Heart right ventricle (tissue), 16 donors: Measurements from ENCODE around the gene CENPM. TPM values are rescaled to one million over a fixed set of nuclear protein-coding genes. Genes with fewer than 3 reads are reported as not detected.
A peak's percentile ranks its signal among the peaks of the same experiment; 100 is the strongest.

Source experiments
- ATAC-seq, 8 donors: fragments of 200-7000 bp; cut with Tn5 transposase; one replicate each; pipeline ENCODE4 v1.9.1; 2020; ENCODE audit warnings: mild to moderate bottlenecking in 8 of 8, moderate library complexity in 8 of 8, moderate number of reproducible peaks in 1 of 8
- DNase-seq, 2 donors: peaks; one replicate each; pipeline ENCODE4 v3.0.0-alpha.2; 2020
- H3K27ac ChIP-seq, 10 donors: fragments of 200-600 bp; sonication (generic) in 2 of 10; one replicate each; pipeline versions ENCODE4 v1.5.0 to v1.8.0; 2020 to 2022; ENCODE audit warnings: mild to moderate bottlenecking in 3 of 10
- H3K27me3 ChIP-seq, 7 donors: fragments of 200-600 bp; one replicate each; pipeline ENCODE4 v1.8.0; 2021 to 2022; ENCODE audit warnings: mild to moderate bottlenecking in 2 of 7
- H3K36me3 ChIP-seq, 9 donors: fragments of 200-600 bp; sonication (generic) in 1 of 9; one replicate each; pipeline versions ENCODE4 v1.5.0 to v1.8.0; 2020 to 2022; ENCODE audit warnings: mild to moderate bottlenecking in 2 of 9
- H3K4me1 ChIP-seq, 9 donors: fragments of 200-600 bp; sonication (generic) in 1 of 9; one replicate each; pipeline versions ENCODE4 v1.5.0 to v1.8.0; 2020 to 2022; ENCODE audit warnings: mild to moderate bottlenecking in 4 of 9
- H3K4me3 ChIP-seq, 10 donors: fragments of 200-600 bp; sonication (generic) in 2 of 10; one replicate each; pipeline versions ENCODE4 v1.5.0 to v1.8.0; 2020 to 2022; ENCODE audit warnings: mild to moderate bottlenecking in 7 of 10, moderate library complexity in 2 of 10
- H3K9me3 ChIP-seq, 11 donors: fragments of 200-600 bp in 10 of 11; sonication (generic) in 2 of 11; one replicate each; pipeline versions ENCODE4 v1.5.0 to v1.8.0; 2013 to 2022; ENCODE audit warnings: mild to moderate bottlenecking in 2 of 11, control low read depth in 1 of 11, moderate library complexity in 1 of 11
- CTCF ChIP-seq, 9 donors: fragments of 200-600 bp; sonication (generic) in 2 of 9; IDR thresholded peaks; one replicate each; pipeline versions ENCODE4 v1.5.0 to v1.8.0; 2021 to 2022; ENCODE audit warnings: antibody characterized with exemption in 9 of 9, mild to moderate bottlenecking in 5 of 9, moderate library complexity in 1 of 9
- WGBS, 2 donors: extraction: QIAGEN DNeasy Blood & Tissue Kit; methylation state at CpG; one replicate each; pipeline ENCODE4 v1.1.7; 2013; ENCODE audit warnings: inconsistent platforms in 1 of 2; 5-methylcytosine and 5-hydroxymethylcytosine counted together
- intact Hi-C, 10 donors: fragments of 100-400 bp; cut with DNase I; formaldehyde crosslinking; loops; one replicate each; pipeline versions ENCODE4 v1.11.1 to v1.14.2; 2022
- polyA plus RNA-seq, 2 donors: library from polyadenylated mRNA; stranded (reverse); fragments of 200-250 nt; gene quantifications; one replicate each; pipeline ENCODE4 v1.2.3, GENCODE V29; 2013
- total RNA-seq, 10 donors: library from RNA; stranded (reverse); fragmentation: NEBNext Ultra II Directional in 3 of 10; extraction: Animal tissue kit (Norgen Biotek cat#: 25700) in 3 of 10; gene quantifications; one replicate each; pipeline versions ENCODE4 v1.2.1 to v1.2.4, GENCODE V29; 2021 to 2023
- donor health status: Arrhythmogenic right ventricular cardiomyopathy.
- donor health status: ischemic (EF 13 %, LVEDD 7.1; RV severe dilation, severe dysfunction).
- donor health status: healthy with polysubstance abuse.
- donor health status: DM: no; HTN: yes; CAD: no.
- donor health status: DM: no; HTN: no; CAD: no.
- donor health status: ischemic (EF 25% LVEDD 6.9; RV normal size, moderate dysfunction).
- donor health status: ischemic (EF 25% LVEDD 5.7; RV mildly dilated, moderate dysfunction).
- donor health status: healthy.
- donor health status: DM: yes; HTN: yes; CAD: no.
- donor health status: Ischemic cardiomyopathy.
- donor health status: ischemic (EF 35%, LVEDD 5.7; RV mildly dilated, moderate dysfunction).
- donor health status: nonischemic (EF 11% LVEDD 7.7; RV severe dilation, severe dysfunction).
- donor health status: DM: yes; HTN: yes; CAD: no.
- donor health status: PGD.
- donor health status: ischemic (EF 29% LVEDD 5.4; RV normal size, mild dysfunction).
- donor health status: nonischemic (EF 23%, LVEDD 6.1; RV moderate dilation, normal function).

The CENPM gene
- total and polyA plus RNA-seq, 12 donors: 0.34 to 3.5 (median 0.77) TPM; not detected in 4

GRCh38 chr22:41971431-41971830 lies 24.5 kb upstream of the CENPM start:
- peaks cover 0 to 5% (median 0%) of the 10 kb centered on the region in 9 donors for H3K4me1 ChIP-seq
- ATAC-seq (no peak), DNase-seq (no peak)
- no peaks in the 10 kb centered on the region for H3K36me3 ChIP-seq
- no peaks in the 10 kb centered on the region for H3K9me3 ChIP-seq
- no peak for TF ChIP-seq CTCF (IDR thresholded peaks at IDR 0.05)
- H3K27ac ChIP-seq: no peak overlapping the region
- intact Hi-C loops: loop anchor here in 2 of 10 donors (10.0 kb wide), 2 partner anchors 473 to 503 kb away; no protein-coding TSS in a partner anchor
- H3K4me3 ChIP-seq: no peak overlapping the region
- 83% methylated on average over 11 of the region's 11 CpGs for WGBS, 2 donors
- peaks cover 0 to 66% (median 51%) of the 10 kb centered on the region in 7 donors for H3K27me3 ChIP-seq

GRCh38 chr22:41970601-41971000 lies 23.6 kb upstream of the CENPM start:
- DNase-seq (no peak), ATAC-seq (no peak)
- no peaks in the 10 kb centered on the region for H3K9me3 ChIP-seq
- WGBS, 2 donors: 73 to 83% methylated on average over 2 of the region's 2 CpGs
- intact Hi-C loops: loop anchor here in 2 of 10 donors (10.0 kb wide), 2 partner anchors 474 to 504 kb away; no protein-coding TSS in a partner anchor
- no peak for TF ChIP-seq CTCF (IDR thresholded peaks at IDR 0.05)
- H3K27me3 ChIP-seq: peaks cover 0 to 58% (median 43%) of the 10 kb centered on the region in 7 donors
- no peak overlapping the region for H3K27ac ChIP-seq
- H3K4me1 ChIP-seq: no peaks in the 10 kb centered on the region
- no peak overlapping the region for H3K4me3 ChIP-seq
- no peaks in the 10 kb centered on the region for H3K36me3 ChIP-seq

GRCh38 chr22:41969110-41969646 lies 22.2 kb upstream of the CENPM start, which contains the start of gene SEPTIN3:
SEPTIN3 (plus strand) TSS chr22:41969443; CDS start chr22:41971493, 2,050 bp downstream.
- TF ChIP-seq CTCF (IDR thresholded peaks at IDR 0.05): no peak
- ATAC-seq (peak in 1 of 8 donors; percentile 16), DNase-seq (no peak)
- Histone ChIP-seq H3K27me3 (peaks cover 0 to 44% (median 30%) of the 10 kb centered on the region in 7 donors), H3K27ac (no peak within 1 kb of the TSS), H3K36me3 (no peaks in the 10 kb centered on the region), H3K4me3 (no peak within 1 kb of the TSS), H3K4me1 (no peaks in the 10 kb centered on the region), H3K9me3 (no peaks in the 10 kb centered on the region)
- WGBS, 2 donors: 64 to 66% methylated on average over 8 of the region's 8 CpGs
- intact Hi-C loops: loop anchor here in 9 of 10 donors (5.0 to 10.0 kb wide), 8 partner anchors 143 to 506 kb away; partner anchors contain the start of gene NFAM1 (in 3 of the 9)

- 36 to 39% methylated on average over 9 of the region's 9 CpGs for WGBS, 2 donors
- Histone ChIP-seq H3K9me3 (no peaks in the 10 kb centered on the region), H3K36me3 (no peaks in the 10 kb centered on the region), H3K4me1 (no peaks in the 10 kb centered on the region), H3K4me3 (no peak overlapping the region), H3K27ac (no peak overlapping the region), H3K27me3 (peaks cover 0 to 38% (median 25%) of the 10 kb centered on the region in 7 donors)
- DNase-seq (no peak), ATAC-seq (no peak)
- TF ChIP-seq CTCF (IDR thresholded peaks at IDR 0.05): no peak
- intact Hi-C loops: loop anchor here in 9 of 10 donors (5.0 to 10.0 kb wide), 8 partner anchors 144 to 506 kb away; partner anchors contain the start of gene NFAM1 (in 3 of the 9)
Measured at GRCh38 chr22:41968601-41969000, 21.6 kb upstream of the CENPM start.
